Neural progenitor cell (in vitro differentiated cells): ENCODE measurements around the gene EFCAB11. TPM values are rescaled to one million over a fixed set of nuclear protein-coding genes. Genes with fewer than 3 reads are reported as not detected.

Experiments used
- DNase-seq: peaks from one replicate; pipeline ENCODE4 v3.0.0-alpha.2; 2016; ENCODE audit warnings: low spot score
- H2AFZ ChIP-seq: fragments of 200-600 bp; sonication (generic); replicated peaks from 2 replicates; pipeline ENCODE4 v1.6.1; 2016; ENCODE audit warnings: antibody characterized with exemption
- H3F3A ChIP-seq: fragments of 200-600 bp; sonication (generic); 2 replicates; pipeline ENCODE4 v1.6.1; 2016; ENCODE audit warnings: antibody characterized with exemption, low read depth
- H3K27ac ChIP-seq: fragments of 200-600 bp; sonication (generic); 2 replicates; pipeline ENCODE4 v1.5.1; 2016; ENCODE audit warnings: mild to moderate bottlenecking
- H3K27me3 ChIP-seq: fragments of 200-600 bp; sonication (generic); 2 replicates; pipeline ENCODE4 v1.6.1; 2016; ENCODE audit warnings: mild to moderate bottlenecking, moderate library complexity
- H3K36me3 ChIP-seq: fragments of 200-600 bp; sonication (generic); 2 replicates; pipeline ENCODE4 v1.5.1; 2016
- H3K4me1 ChIP-seq: fragments of 200-600 bp; sonication (generic); 2 replicates; pipeline ENCODE4 v1.6.1; 2016; ENCODE audit warnings: mixed run types
- H3K4me2 ChIP-seq: fragments of 200-600 bp; sonication (generic); 2 replicates; pipeline ENCODE4 v1.6.1; 2016
- H3K4me3 ChIP-seq: fragments of 200-600 bp; sonication (generic); 2 replicates; pipeline ENCODE4 v1.5.1; 2016
- H3K79me2 ChIP-seq: fragments of 200-600 bp; sonication (generic); 2 replicates; pipeline ENCODE4 v1.6.1; 2016; ENCODE audit warnings: low read depth
- H3K9ac ChIP-seq: fragments of 200-600 bp; sonication (generic); 2 replicates; pipeline ENCODE4 v1.6.1; 2016
- H3K9me3 ChIP-seq: fragments of 200-600 bp; sonication (generic); 2 replicates; pipeline ENCODE4 v1.5.1; 2016; ENCODE audit warnings: low read depth
- H4K20me1 ChIP-seq: fragments of 200-600 bp; sonication (generic); 2 replicates; pipeline ENCODE4 v1.6.1; 2016; ENCODE audit warnings: low read depth
- H3K27ac Mint-ChIP-seq: 3 replicates; pipeline ENCODE4 v1.8.0; 2021; ENCODE audit warnings: mixed read lengths
- H3K27me3 Mint-ChIP-seq: 2 replicates; pipeline ENCODE4 v1.8.0; 2022; ENCODE audit warnings: low read depth, mild to moderate bottlenecking, inconsistent platforms, moderate library complexity, mixed read lengths; ENCODE audit not compliant: insufficient read depth
- H3K36me3 Mint-ChIP-seq: 3 replicates; pipeline ENCODE4 v1.8.0; 2021; ENCODE audit warnings: mixed read lengths
- H3K4me1 Mint-ChIP-seq: 3 replicates; pipeline ENCODE4 v1.8.0; 2021; ENCODE audit warnings: mixed read lengths
- H3K4me3 Mint-ChIP-seq: 3 replicates; pipeline ENCODE4 v1.8.0; 2021; ENCODE audit warnings: mild to moderate bottlenecking, moderate library complexity, mixed read lengths
- H3K9me3 Mint-ChIP-seq: 3 replicates; pipeline ENCODE4 v1.8.0; 2020; ENCODE audit warnings: mixed read lengths
- CTCF ChIP-seq: fragments of 200-600 bp; sonication (generic); IDR thresholded peaks from 2 replicates; pipeline ENCODE4 v1.5.1; 2017; ENCODE audit warnings: antibody characterized with exemption, mild to moderate bottlenecking
- EZH2 ChIP-seq: fragments of 200-600 bp; sonication (generic); IDR thresholded peaks from 2 replicates; pipeline ENCODE4 v1.6.1; 2017; ENCODE audit warnings: antibody characterized with exemption, mild to moderate bottlenecking, moderate library complexity
- EZH2phosphoT487 ChIP-seq: fragments of 200-600 bp; sonication (generic); IDR thresholded peaks from 2 replicates; pipeline ENCODE4 v1.6.1; 2017; ENCODE audit warnings: antibody characterized with exemption
- total RNA-seq: library from RNA; depleted of rRNA; stranded (reverse); fragments of >200 nt; gene quantifications from 2 replicates; pipeline ENCODE4 v1.2.3, GENCODE V29; 2015; ENCODE audit warnings: low replicate concordance

EFCAB11 gene
- total RNA-seq, 1 donor from 2014 or later = 27.6 TPM

- no peak for TF ChIP-seq EZH2phosphoT487
- no peak for TF ChIP-seq EZH2
- no peak for TF ChIP-seq CTCF
Measured at GRCh38 chr14:89851106-89851505, 103.4 kb downstream of the EFCAB11 start.

GRCh38 chr14:89849931-89850330 lies 104.6 kb downstream of the EFCAB11 start:
- DNase-seq = no peak

More at GRCh38 chr14:89851106-89851505, 103.4 kb downstream of the EFCAB11 start:
- Histone ChIP-seq H4K20me1 (no peaks in the 10 kb centered on the region), H3K79me2 (no peaks in the 10 kb centered on the region), H3K27ac (no peak overlapping the region), H3K4me2 (no peak overlapping the region), H3K9ac (no peak overlapping the region), H3K9me3 (no peaks in the 10 kb centered on the region), H3K4me1 (no peaks in the 10 kb centered on the region), H3K36me3 (no peaks in the 10 kb centered on the region), H3F3A (no peaks in the 10 kb centered on the region), H3K27me3 (no peaks in the 10 kb centered on the region), H3K4me3 (no peak overlapping the region), H2AFZ (no peak overlapping the region)
- no peaks in the 10 kb centered on the region for H3K4me1 Mint-ChIP-seq
- H3K27me3 Mint-ChIP-seq = no peaks in the 10 kb centered on the region
- no peak overlapping the region for H3K4me3 Mint-ChIP-seq
- no peak overlapping the region for H3K27ac Mint-ChIP-seq
- H3K36me3 Mint-ChIP-seq = no peaks in the 10 kb centered on the region
- no peaks in the 10 kb centered on the region for H3K9me3 Mint-ChIP-seq
- no peak for DNase-seq

GRCh38 chr14:89848165-89848564 lies 106.4 kb downstream of the EFCAB11 start:
- Histone ChIP-seq H4K20me1 (no peaks in the 10 kb centered on the region), H3K27ac (no peak overlapping the region), H3F3A (no peaks in the 10 kb centered on the region), H3K4me2 (no peak overlapping the region), H3K4me1 (no peaks in the 10 kb centered on the region), H3K79me2 (no peaks in the 10 kb centered on the region), H3K36me3 (no peaks in the 10 kb centered on the region), H3K9ac (no peak overlapping the region), H3K9me3 (no peaks in the 10 kb centered on the region), H3K4me3 (no peak overlapping the region), H2AFZ (no peak overlapping the region), H3K27me3 (no peaks in the 10 kb centered on the region)
- H3K27ac Mint-ChIP-seq = no peak overlapping the region
- no peaks in the 10 kb centered on the region for H3K4me1 Mint-ChIP-seq
- H3K4me3 Mint-ChIP-seq = no peak overlapping the region
- no peaks in the 10 kb centered on the region for H3K9me3 Mint-ChIP-seq
- H3K27me3 Mint-ChIP-seq = no peaks in the 10 kb centered on the region
- no peak for DNase-seq
- TF ChIP-seq CTCF = peak; percentile 14
- TF ChIP-seq EZH2 = no peak
- no peaks in the 10 kb centered on the region for H3K36me3 Mint-ChIP-seq

More at GRCh38 chr14:89849931-89850330, 104.6 kb downstream of the EFCAB11 start:
- Histone ChIP-seq H2AFZ (no peak overlapping the region), H3K27ac (no peak overlapping the region), H3K9ac (no peak overlapping the region), H4K20me1 (no peaks in the 10 kb centered on the region), H3K79me2 (no peaks in the 10 kb centered on the region), H3K9me3 (no peaks in the 10 kb centered on the region), H3K4me1 (no peaks in the 10 kb centered on the region), H3K4me2 (no peak overlapping the region), H3K4me3 (no peak overlapping the region), H3K27me3 (no peaks in the 10 kb centered on the region), H3F3A (no peaks in the 10 kb centered on the region), H3K36me3 (no peaks in the 10 kb centered on the region)
- Mint-ChIP-seq H3K4me1 (no peaks in the 10 kb centered on the region), H3K27ac (no peak overlapping the region), H3K9me3 (no peaks in the 10 kb centered on the region), H3K4me3 (no peak overlapping the region), H3K27me3 (no peaks in the 10 kb centered on the region), H3K36me3 (no peaks in the 10 kb centered on the region)
- TF ChIP-seq CTCF (no peak), EZH2phosphoT487 (no peak), EZH2 (no peak)
